GM23338 (cell line): ENCODE data around the gene BBX. TPM values are rescaled to one million over a fixed set of nuclear protein-coding genes. Genes with fewer than 3 reads are reported as not detected.
A peak's percentile ranks its signal among the peaks of the same experiment; 100 is the strongest.

Source experiments
- ATAC-seq: fragments of 200-7000 bp; cut with Tn5 transposase; 3 replicates; pipeline ENCODE4 v1.9.1; 2020
- DNase-seq: peaks from one replicate; pipeline ENCODE4 v3.0.0-alpha.2; 2015; ENCODE audit warnings: low spot score
- H2AFZ ChIP-seq: fragments of 200-600 bp; sonication (generic); 2 replicates; pipeline ENCODE4 v1.8.0; 2016; ENCODE audit warnings: antibody characterized with exemption, mild to moderate bottlenecking, moderate library complexity
- H3F3A ChIP-seq: fragments of 200-600 bp; sonication (generic); replicated peaks from 2 replicates; pipeline ENCODE4 v1.8.0; 2017; ENCODE audit warnings: antibody characterized with exemption, mixed run types, low read depth
- H3K27ac ChIP-seq: fragments of 200-600 bp; sonication (generic); 2 replicates; pipeline ENCODE4 v1.6.1; 2016; ENCODE audit warnings: low read depth
- H3K27me3 ChIP-seq: fragments of 200-600 bp; sonication (generic); 2 replicates; pipeline ENCODE4 v1.8.0; 2016; ENCODE audit warnings: mild to moderate bottlenecking, mixed run types, moderate library complexity; ENCODE audit not compliant: insufficient read depth
- H3K36me3 ChIP-seq: fragments of 200-600 bp; sonication (generic); 2 replicates; pipeline ENCODE4 v1.8.0; 2016; ENCODE audit warnings: mild to moderate bottlenecking; ENCODE audit not compliant: insufficient read depth
- H3K4me1 ChIP-seq: fragments of 200-600 bp; sonication (generic); 2 replicates; pipeline ENCODE4 v1.8.0; 2016; ENCODE audit warnings: mild to moderate bottlenecking, moderate library complexity; ENCODE audit not compliant: insufficient read depth
- H3K4me2 ChIP-seq: fragments of 200-600 bp; sonication (generic); 2 replicates; pipeline ENCODE4 v1.7.1; 2017; ENCODE audit warnings: mixed run types
- H3K4me3 ChIP-seq: fragments of 200-600 bp; sonication (generic); 2 replicates; pipeline ENCODE4 v1.6.1; 2016; ENCODE audit warnings: mixed run types
- H3K79me2 ChIP-seq: fragments of 200-600 bp; sonication (generic); replicated peaks from 2 replicates; pipeline ENCODE4 v1.8.0; 2017; ENCODE audit warnings: mild to moderate bottlenecking; ENCODE audit not compliant: insufficient read depth
- H3K9me2 ChIP-seq: fragments of 200-600 bp; sonication (generic); 2 replicates; pipeline ENCODE4 v1.8.0; 2017; ENCODE audit not compliant: insufficient read depth
- H4K20me1 ChIP-seq: fragments of 200-600 bp; sonication (generic); replicated peaks from 2 replicates; pipeline ENCODE4 v1.8.0; 2017; ENCODE audit warnings: mild to moderate bottlenecking; ENCODE audit not compliant: insufficient read depth
- H3K27ac Mint-ChIP-seq: 2 replicates; pipeline ENCODE4 v1.8.0; 2020; ENCODE audit warnings: inconsistent platforms, mild to moderate bottlenecking, moderate library complexity, mixed read lengths
- H3K27me3 Mint-ChIP-seq: 3 replicates; pipeline ENCODE4 v1.8.0; 2022; ENCODE audit warnings: low read depth, mild to moderate bottlenecking, moderate library complexity, mixed read lengths, inconsistent platforms; ENCODE audit not compliant: insufficient read depth, poor library complexity
- H3K36me3 Mint-ChIP-seq: 3 replicates; pipeline ENCODE4 v1.8.0; 2021; ENCODE audit warnings: low read depth, mild to moderate bottlenecking, inconsistent platforms, moderate library complexity, mixed read lengths
- H3K4me1 Mint-ChIP-seq: 3 replicates; pipeline ENCODE4 v1.8.0; 2020; ENCODE audit warnings: mild to moderate bottlenecking, inconsistent platforms, mixed read lengths
- H3K4me3 Mint-ChIP-seq: 3 replicates; pipeline ENCODE4 v1.8.0; 2021; ENCODE audit warnings: moderate library complexity, mild to moderate bottlenecking, inconsistent platforms, mixed read lengths
- H3K9me3 Mint-ChIP-seq: 3 replicates; pipeline ENCODE4 v1.8.0; 2020; ENCODE audit warnings: moderate library complexity, mild to moderate bottlenecking, inconsistent platforms, mixed read lengths
- CTCF ChIP-seq, 2 experiments: fragments of 200-600 bp in 1 of 2; sonication (generic) in 1 of 2; conservative IDR thresholded peaks; 2 replicates each; pipeline versions ENCODE4 v1.5.1 to v1.6.1; 2016 to 2017; ENCODE audit warnings: antibody characterized with exemption in 2 of 2, low read depth in 2 of 2, mild to moderate bottlenecking in 2 of 2, moderate library complexity in 1 of 2
- ETS1 ChIP-seq: IDR thresholded peaks from 2 replicates; pipeline ENCODE4 v1.6.1; 2016; ENCODE audit warnings: antibody characterized with exemption
- EZH2 ChIP-seq: fragments of 200-600 bp; sonication (generic); IDR thresholded peaks from one replicate; pipeline ENCODE4 v1.8.0; 2017; ENCODE audit warnings: antibody characterized with exemption, mild to moderate bottlenecking, low read depth; ENCODE audit not compliant: unreplicated experiment
- EZH2phosphoT487 ChIP-seq: fragments of 200-600 bp; sonication (generic); IDR thresholded peaks from one replicate; pipeline ENCODE4 v1.8.1; 2018; ENCODE audit warnings: antibody characterized with exemption; ENCODE audit not compliant: unreplicated experiment
- JUNB ChIP-seq: IDR thresholded peaks from one replicate; pipeline ENCODE4 v1.6.1; 2016; ENCODE audit warnings: antibody characterized with exemption; ENCODE audit not compliant: unreplicated experiment
- NANOG ChIP-seq: IDR thresholded peaks from 2 replicates; pipeline ENCODE4 v1.6.1; 2016; ENCODE audit warnings: antibody characterized with exemption, borderline replicate concordance
- POLR2AphosphoS5 ChIP-seq: IDR thresholded peaks from 2 replicates; pipeline ENCODE4 v1.6.1; 2016; ENCODE audit warnings: antibody characterized with exemption, low read depth
- REST ChIP-seq: IDR thresholded peaks from one replicate; pipeline ENCODE4 v1.6.1; 2018; ENCODE audit warnings: antibody characterized with exemption; ENCODE audit not compliant: unreplicated experiment
- STAT1 ChIP-seq: IDR thresholded peaks from one replicate; pipeline ENCODE4 v1.6.1; 2016; ENCODE audit warnings: antibody characterized with exemption; ENCODE audit not compliant: unreplicated experiment
- ZNF114 ChIP-seq: fragments of 250-450 bp; sonication (Bioruptor Pico); IDR thresholded peaks from 2 replicates; pipeline ENCODE4 v1.5.0; 2020; ENCODE audit warnings: mild to moderate bottlenecking, moderate library complexity
- ZNF331 ChIP-seq: fragments of 250-450 bp; sonication (Bioruptor Pico); IDR thresholded peaks from 2 replicates; pipeline ENCODE4 v1.5.0; 2020; ENCODE audit warnings: low read depth, mild to moderate bottlenecking, moderate library complexity
- polyA plus RNA-seq: library from polyadenylated mRNA; unstranded; fragments of >200 nt; fragmentation: Nextera tagmentation; extraction: Ambion mirVana; gene quantifications from 2 replicates; pipeline ENCODE4 v1.2.1, GENCODE V29; 2016
- total RNA-seq: library from RNA; depleted of rRNA; stranded (reverse); fragments of >200 nt; shearing (Covaris generic); gene quantifications from 2 replicates; pipeline ENCODE4 v1.2.3, GENCODE V29; 2014

The BBX gene
- total and polyA plus RNA-seq, 2 experiments from 2014 or later: 35.2 to 44.1 TPM

GRCh38 chr3:107664614-107665013, 141.9 kb downstream of the BBX start:
- Histone ChIP-seq H3K36me3 (no peaks in the 10 kb centered on the region), H3K4me1 (peaks cover 49% of the 10 kb centered on the region), H3K9me2 (no peaks in the 10 kb centered on the region), H3K4me2 (peak overlapping the region; percentile 49; the same call in 1 of the 2 replicates), H3K27ac (peak overlapping the region; percentile 54; the same call in 1 of the 2 replicates), H3K4me3 (no peak overlapping the region), H3K79me2 (peaks cover 8% of the 10 kb centered on the region; the same call in 1 of the 2 replicates), H2AFZ (no peak overlapping the region), H3F3A (no peaks in the 10 kb centered on the region), H3K27me3 (no peaks in the 10 kb centered on the region), H4K20me1 (no peaks in the 10 kb centered on the region)
- DNase-seq (no peak), ATAC-seq (peak; percentile 40; the same call in 2 of the 3 replicates)
- H3K36me3 Mint-ChIP-seq: no peaks in the 10 kb centered on the region
- peaks cover 58% of the 10 kb centered on the region for H3K4me1 Mint-ChIP-seq
- H3K4me3 Mint-ChIP-seq: no peak overlapping the region
- peak overlapping the region; percentile 83 for H3K27ac Mint-ChIP-seq
- TF ChIP-seq ZNF331 (CRISPR knock-in tag): no peak
- no peak for TF ChIP-seq POLR2AphosphoS5
- TF ChIP-seq CTCF (conservative IDR thresholded peaks at IDR 0.05; ENCODE audit: low read depth in 2 of 2): peak; percentile 35 to 40
- H3K27me3 Mint-ChIP-seq: peaks cover 6% of the 10 kb centered on the region
- H3K9me3 Mint-ChIP-seq: no peaks in the 10 kb centered on the region

GRCh38 chr3:107665351-107665750, 142.6 kb downstream of the BBX start:
- H3K36me3 ChIP-seq: no peaks in the 10 kb centered on the region
- ATAC-seq: no peak; the same call in 2 of the 3 replicates
- peaks cover 8% of the 10 kb centered on the region; the same call in 1 of the 2 replicates for H3K79me2 ChIP-seq
- Mint-ChIP-seq H3K4me1 (peaks cover 58% of the 10 kb centered on the region), H3K36me3 (no peaks in the 10 kb centered on the region), H3K27me3 (peaks cover 6% of the 10 kb centered on the region), H3K27ac (peak overlapping the region; percentile 83), H3K9me3 (no peaks in the 10 kb centered on the region), H3K4me3 (no peak overlapping the region)
- H4K20me1 ChIP-seq: no peaks in the 10 kb centered on the region
- H3K9me2 ChIP-seq: no peaks in the 10 kb centered on the region
- H3F3A ChIP-seq: no peaks in the 10 kb centered on the region
- DNase-seq: no peak
- peaks cover 49% of the 10 kb centered on the region for H3K4me1 ChIP-seq
- H3K27me3 ChIP-seq: no peaks in the 10 kb centered on the region
- H3K27ac ChIP-seq: peak overlapping the region; percentile 54; the same call in 1 of the 2 replicates
- H3K4me3 ChIP-seq: no peak overlapping the region
- no peak overlapping the region for H2AFZ ChIP-seq
- peak overlapping the region; percentile 49; the same call in 1 of the 2 replicates for H3K4me2 ChIP-seq
- no peak for TF ChIP-seq ZNF331 (CRISPR knock-in tag)
- no peak for TF ChIP-seq POLR2AphosphoS5
- no peak for TF ChIP-seq EZH2
- TF ChIP-seq JUNB: no peak
- TF ChIP-seq ETS1: no peak
- no peak for TF ChIP-seq EZH2phosphoT487
- no peak for TF ChIP-seq REST
- TF ChIP-seq ZNF114 (CRISPR knock-in tag): no peak
- TF ChIP-seq NANOG: no peak
- TF ChIP-seq STAT1: no peak
- TF ChIP-seq CTCF (conservative IDR thresholded peaks at IDR 0.05; ENCODE audit: low read depth in 2 of 2): no peak
